NCI-H1092 treated with DMSO at 0.1 percent for 48 hours (cell line): ENCODE data around the gene TMEM50A.
"Not testable (repeated sequence)": the region's sequence is repeated elsewhere in the genome, so short reads cannot be mapped to it uniquely, and the experiment has no call there.

ENCODE experiments used
- DNase-seq: peaks from one replicate; lab custom pipeline; 2025; lab: John Stamatoyannopoulos, UW

The TMEM50A gene

DNA sequence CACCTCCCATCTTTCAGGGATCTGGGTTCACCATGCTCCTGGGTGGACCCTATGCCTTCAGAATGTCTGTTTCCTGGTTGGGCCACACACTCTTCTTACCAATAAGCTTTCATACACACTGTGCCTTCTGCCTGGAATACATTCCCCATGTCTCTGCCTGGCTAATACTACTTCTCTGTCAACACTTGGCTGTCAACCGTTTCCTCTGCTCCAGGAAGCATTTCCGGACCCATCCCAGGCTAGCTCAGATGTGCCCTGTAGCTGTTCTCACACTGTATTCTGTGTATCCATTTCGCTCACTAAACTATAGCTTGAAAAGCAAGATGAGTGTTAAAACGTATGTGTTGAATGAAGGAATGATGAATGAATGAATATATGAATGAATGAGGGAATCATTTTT, 49.0 kb downstream of the TMEM50A start:
- DNase-seq: not testable (repeated sequence)

DNA sequence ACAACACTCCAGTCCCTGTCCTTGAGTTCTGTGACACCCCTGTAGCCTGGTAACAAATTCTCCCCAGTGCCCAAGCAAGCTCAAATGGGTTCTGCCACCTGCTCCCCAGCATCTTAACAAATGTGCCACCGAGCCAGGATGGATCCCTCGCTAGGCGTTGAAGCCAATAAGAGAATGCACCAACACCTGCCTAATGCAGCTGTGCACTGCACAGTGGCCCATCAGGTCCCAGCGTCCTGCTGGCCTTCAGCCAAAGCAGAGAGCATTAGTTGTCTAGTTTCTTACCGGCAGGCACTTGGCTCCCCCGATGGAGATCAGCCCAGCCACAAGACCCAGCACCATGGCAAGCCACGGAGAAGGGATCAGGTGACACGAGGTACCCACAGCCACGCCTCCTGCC, 50.6 kb downstream of the TMEM50A start:
- peak; percentile 35 for DNase-seq

DNA sequence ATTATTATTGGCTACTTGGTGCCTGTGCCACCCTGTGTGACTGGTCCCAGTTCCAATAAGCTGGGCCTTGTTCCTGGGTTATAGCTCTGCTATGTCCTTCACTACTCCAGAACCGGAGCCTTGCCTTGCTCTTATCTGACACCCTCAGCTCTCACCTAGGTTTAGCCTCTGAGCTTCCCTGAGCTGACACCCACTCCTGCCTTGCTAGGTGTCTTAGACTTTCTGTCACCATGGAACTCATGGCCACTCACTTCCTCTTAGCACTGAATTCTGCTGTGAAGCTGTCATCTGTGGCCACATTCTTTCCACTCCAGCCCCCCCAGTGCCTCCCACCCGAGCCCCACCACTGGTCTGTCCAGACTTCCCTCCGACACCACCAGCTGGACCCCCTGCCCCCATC, 51.6 kb downstream of the TMEM50A start:
- DNase-seq: not testable (repeated sequence)

DNA sequence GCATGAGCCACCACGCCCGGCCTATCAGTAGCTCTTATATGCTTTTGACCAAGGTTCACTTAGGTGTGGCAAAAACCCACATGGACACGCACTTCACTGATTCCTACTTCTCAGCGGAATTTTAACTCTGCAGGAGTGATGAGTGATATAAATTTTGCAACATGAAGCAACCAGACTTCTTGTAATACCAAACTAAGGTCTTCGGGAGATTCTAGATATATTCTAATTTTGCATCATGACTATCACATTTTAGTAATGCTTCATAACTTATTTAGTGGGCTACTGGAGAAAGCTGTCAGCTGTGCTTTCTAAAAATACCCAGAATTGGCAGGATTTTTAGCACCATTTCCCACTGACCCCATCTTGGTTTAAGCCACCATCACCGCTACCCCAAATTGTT, 54.7 kb downstream of the TMEM50A start:
- DNase-seq: no peak

DNA sequence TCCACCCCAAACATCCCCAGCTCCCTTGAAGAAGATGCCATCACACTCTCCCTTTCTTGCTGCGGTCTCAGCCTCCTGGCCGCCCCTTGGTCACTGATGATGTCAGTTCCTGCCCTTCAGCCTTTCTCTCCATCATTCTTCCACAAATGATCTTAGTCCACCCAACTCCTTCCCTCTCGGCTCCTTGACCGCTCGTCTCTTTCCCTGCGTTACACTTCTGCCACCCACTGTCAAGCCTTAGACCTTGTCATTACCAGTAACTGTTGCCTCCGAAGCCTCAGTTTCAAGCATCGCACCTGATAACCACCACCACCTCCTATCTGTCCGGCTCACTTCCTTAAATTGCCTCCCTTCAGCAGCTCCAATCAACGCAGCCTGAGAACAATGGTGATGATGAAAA, 59.4 kb downstream of the TMEM50A start:
- DNase-seq: not testable (repeated sequence)

DNA sequence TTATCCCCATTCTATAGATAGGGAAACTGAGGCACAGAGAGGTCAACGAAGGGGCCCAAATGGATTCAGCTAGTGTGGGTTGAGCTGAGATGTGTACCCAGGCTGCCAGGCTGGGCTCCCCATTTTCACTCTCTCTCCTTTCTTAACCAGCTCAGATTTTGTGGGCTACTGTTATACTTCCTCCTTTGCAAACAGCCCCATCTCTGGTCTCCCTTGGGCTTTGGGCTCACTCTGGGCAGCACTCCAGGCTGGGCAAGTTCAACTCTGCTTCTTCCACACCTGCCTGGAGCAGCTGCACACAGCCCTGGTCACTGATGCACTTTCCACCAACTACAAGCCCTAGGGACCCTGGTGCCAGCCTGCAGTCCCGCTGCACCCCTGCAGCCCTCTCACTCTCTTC, 59.9 kb downstream of the TMEM50A start:
- DNase-seq: not testable (repeated sequence)

GRCh38 chr1:25402947-25403803, 65.0 kb downstream of the TMEM50A start:
- not testable (repeated sequence) for DNase-seq

- DNase-seq: not testable (repeated sequence)
Observed at GRCh38 chr1:25405731-25406305, 67.7 kb downstream of the TMEM50A start.

GRCh38 chr1:25409641-25410427, 71.7 kb downstream of the TMEM50A start:
- not testable (repeated sequence) for DNase-seq
